GM21786 (cell line): ENCODE data around the gene MICAL2.
"Not testable (repeated sequence)": the region's sequence is repeated elsewhere in the genome, so short reads cannot be mapped to it uniquely, and the experiment has no call there.

ENCODE experiments used
- ATAC-seq: cut with Tn5 transposase; IDR thresholded peaks from one replicate; pipeline ENCODE4 v1.9.1; 2021; ENCODE audit not compliant: unreplicated experiment

MICAL2 gene

GRCh38 chr11:12131943-12132789 lies 21.8 kb downstream of the MICAL2 start:
- ATAC-seq, result no peak

GRCh38 chr11:12132790-12133145 lies 22.4 kb downstream of the MICAL2 start:
- no peak for ATAC-seq

GRCh38 chr11:12133547-12134235 lies 23.3 kb downstream of the MICAL2 start:
- no peak for ATAC-seq

- no peak for ATAC-seq
These were observed 23.8 kb downstream of the MICAL2 start for GRCh38 chr11:12134236-12134585.

GRCh38 chr11:12135185-12135584 lies 24.8 kb downstream of the MICAL2 start:
- no peak for ATAC-seq

- ATAC-seq, result no peak
These were observed 26.8 kb downstream of the MICAL2 start for GRCh38 chr11:12137005-12137690.

GRCh38 chr11:12137938-12138731 lies 27.7 kb downstream of the MICAL2 start:
- ATAC-seq, result no peak

GRCh38 chr11:12139144-12139881 lies 28.9 kb downstream of the MICAL2 start:
- ATAC-seq, result no peak

GRCh38 chr11:12140186-12140793 lies 29.9 kb downstream of the MICAL2 start:
- no peak for ATAC-seq

GRCh38 chr11:12141283-12141682 lies 30.9 kb downstream of the MICAL2 start:
- ATAC-seq, result no peak

- no peak for ATAC-seq
These were observed 31.8 kb downstream of the MICAL2 start for GRCh38 chr11:12142176-12142575.

- no peak for ATAC-seq
These were observed 32.5 kb downstream of the MICAL2 start for GRCh38 chr11:12142909-12143308.

GRCh38 chr11:12143461-12144258 lies 33.3 kb downstream of the MICAL2 start:
- no peak for ATAC-seq

- ATAC-seq, result no peak
These were observed 34.2 kb downstream of the MICAL2 start for GRCh38 chr11:12144330-12145174.

GRCh38 chr11:12146678-12147077 lies 36.3 kb downstream of the MICAL2 start:
- not testable (repeated sequence) for ATAC-seq

- ATAC-seq, result no peak
These were observed 37.4 kb downstream of the MICAL2 start for GRCh38 chr11:12147827-12148226.

GRCh38 chr11:12148466-12148865 lies 38.1 kb downstream of the MICAL2 start:
- ATAC-seq, result no peak

GRCh38 chr11:12148882-12149281 lies 38.5 kb downstream of the MICAL2 start:
- ATAC-seq, result no peak
